Uterus (tissue), 2 donors: ENCODE measurements around the gene ANKRD11.

Source experiments
- POLR2A ChIP-seq, 2 donors: fragments of 450-650 bp; IDR thresholded peaks; one replicate each; pipeline ENCODE4 v1.6.1; 2016; ENCODE audit warnings: antibody characterized with exemption in 2 of 2, mild to moderate bottlenecking in 1 of 2, moderate library complexity in 1 of 2
- TF ChIP-seq, protein P1 (sequence below), 4 experiments: fragments of 200-600 bp in 2 of 4; fragments of 450-650 bp in 2 of 4; sonication (generic) in 2 of 4; IDR thresholded peaks; one replicate each; pipeline ENCODE4 v1.5.1; 2016 to 2019; ENCODE audit warnings: antibody characterized with exemption in 4 of 4, mild to moderate bottlenecking in 2 of 4, moderate library complexity in 1 of 4

DNA sequence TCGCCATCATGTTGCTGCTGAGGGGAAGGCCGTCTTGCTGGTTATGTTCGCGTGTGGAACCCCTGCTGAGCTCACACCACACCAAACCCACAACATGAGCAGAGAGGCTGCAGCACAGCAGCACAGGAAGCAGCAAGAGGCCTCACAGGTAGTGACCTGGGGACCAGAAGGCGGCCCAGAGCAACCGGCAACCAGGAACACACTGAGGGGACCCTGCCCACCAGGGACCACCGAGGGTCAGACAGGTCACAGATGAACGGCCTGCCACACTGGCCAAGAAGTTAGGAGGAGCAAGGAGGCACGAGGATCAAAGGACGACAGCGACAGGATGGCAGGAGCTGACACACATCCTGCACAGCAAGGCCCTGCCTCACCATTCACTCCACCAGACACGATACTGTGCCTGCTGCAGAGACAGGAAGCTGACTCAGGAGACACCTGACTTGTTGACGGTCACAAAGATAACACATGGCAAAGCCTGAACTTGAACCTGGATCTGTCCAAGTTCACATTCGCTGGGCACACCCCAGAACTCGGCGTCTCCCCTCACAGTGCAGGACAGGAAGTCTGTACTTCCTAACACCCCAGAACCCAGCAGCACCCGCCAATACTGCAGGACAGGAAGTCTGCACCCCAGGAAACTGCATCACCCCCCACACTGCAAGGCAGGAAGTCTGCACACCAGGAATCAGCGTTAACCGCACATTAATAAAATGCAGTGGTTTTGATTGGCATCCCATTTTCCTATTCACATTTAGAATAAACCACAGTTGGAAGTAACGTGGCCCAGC lies 174.4 kb downstream of the ANKRD11 start:
- TF ChIP-seq, protein P1, sequence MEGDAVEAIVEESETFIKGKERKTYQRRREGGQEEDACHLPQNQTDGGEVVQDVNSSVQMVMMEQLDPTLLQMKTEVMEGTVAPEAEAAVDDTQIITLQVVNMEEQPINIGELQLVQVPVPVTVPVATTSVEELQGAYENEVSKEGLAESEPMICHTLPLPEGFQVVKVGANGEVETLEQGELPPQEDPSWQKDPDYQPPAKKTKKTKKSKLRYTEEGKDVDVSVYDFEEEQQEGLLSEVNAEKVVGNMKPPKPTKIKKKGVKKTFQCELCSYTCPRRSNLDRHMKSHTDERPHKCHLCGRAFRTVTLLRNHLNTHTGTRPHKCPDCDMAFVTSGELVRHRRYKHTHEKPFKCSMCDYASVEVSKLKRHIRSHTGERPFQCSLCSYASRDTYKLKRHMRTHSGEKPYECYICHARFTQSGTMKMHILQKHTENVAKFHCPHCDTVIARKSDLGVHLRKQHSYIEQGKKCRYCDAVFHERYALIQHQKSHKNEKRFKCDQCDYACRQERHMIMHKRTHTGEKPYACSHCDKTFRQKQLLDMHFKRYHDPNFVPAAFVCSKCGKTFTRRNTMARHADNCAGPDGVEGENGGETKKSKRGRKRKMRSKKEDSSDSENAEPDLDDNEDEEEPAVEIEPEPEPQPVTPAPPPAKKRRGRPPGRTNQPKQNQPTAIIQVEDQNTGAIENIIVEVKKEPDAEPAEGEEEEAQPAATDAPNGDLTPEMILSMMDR (IDR thresholded peaks at IDR 0.05): no peak
- no peak for TF ChIP-seq POLR2A (IDR thresholded peaks at IDR 0.05)
